Endothelial cell of umbilical vein (primary cell): ENCODE data around the gene FRMD6.

Experiments
- POLR2A ChIP-seq: IDR thresholded peaks from 2 replicates; pipeline ENCODE4 v1.6.1; 2012; ENCODE audit warnings: low read depth, mild to moderate bottlenecking, control low read depth, low read length
- POLR2AphosphoS5 ChIP-seq: IDR thresholded peaks from 2 replicates; pipeline ENCODE4 v1.6.1; 2012; ENCODE audit warnings: low read depth, mild to moderate bottlenecking, control low read depth, low read length, moderate library complexity; ENCODE audit not compliant: insufficient read depth
- TF ChIP-seq, protein P1 (sequence below), 2 donors: IDR thresholded peaks; 1 replicate in 1 of 2; 2 replicates in 1 of 2; pipeline ENCODE4 v1.5.1; 2011; ENCODE audit warnings: low read length in 2 of 2, mild to moderate bottlenecking in 2 of 2, moderate library complexity in 2 of 2, control low read depth in 1 of 2, inconsistent platforms in 1 of 2, low read depth in 1 of 2; ENCODE audit not compliant: insufficient read depth in 1 of 2; ENCODE audit errors: extremely low read depth in 1 of 2

DNA sequence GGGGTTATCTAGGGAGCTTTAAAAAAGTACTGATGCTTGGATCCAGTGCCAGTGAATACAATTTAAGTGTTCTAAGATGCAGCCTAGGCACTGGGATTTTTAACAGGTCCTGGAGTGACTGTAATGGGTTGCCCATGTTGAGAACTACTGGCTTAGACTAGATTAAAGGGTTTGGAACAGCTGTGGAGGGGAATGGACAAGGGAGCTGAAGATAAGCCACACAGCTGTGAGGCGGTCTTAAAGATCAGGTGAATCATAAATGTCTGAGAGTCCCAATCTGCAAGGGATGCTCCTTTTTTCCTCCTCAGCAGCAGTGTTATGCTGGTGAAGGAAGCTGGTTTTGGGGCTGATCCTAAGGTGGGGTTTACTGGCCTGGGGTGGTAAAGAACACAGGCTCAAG lies 35.5 kb upstream of the FRMD6 start:
- TF ChIP-seq, protein P1, sequence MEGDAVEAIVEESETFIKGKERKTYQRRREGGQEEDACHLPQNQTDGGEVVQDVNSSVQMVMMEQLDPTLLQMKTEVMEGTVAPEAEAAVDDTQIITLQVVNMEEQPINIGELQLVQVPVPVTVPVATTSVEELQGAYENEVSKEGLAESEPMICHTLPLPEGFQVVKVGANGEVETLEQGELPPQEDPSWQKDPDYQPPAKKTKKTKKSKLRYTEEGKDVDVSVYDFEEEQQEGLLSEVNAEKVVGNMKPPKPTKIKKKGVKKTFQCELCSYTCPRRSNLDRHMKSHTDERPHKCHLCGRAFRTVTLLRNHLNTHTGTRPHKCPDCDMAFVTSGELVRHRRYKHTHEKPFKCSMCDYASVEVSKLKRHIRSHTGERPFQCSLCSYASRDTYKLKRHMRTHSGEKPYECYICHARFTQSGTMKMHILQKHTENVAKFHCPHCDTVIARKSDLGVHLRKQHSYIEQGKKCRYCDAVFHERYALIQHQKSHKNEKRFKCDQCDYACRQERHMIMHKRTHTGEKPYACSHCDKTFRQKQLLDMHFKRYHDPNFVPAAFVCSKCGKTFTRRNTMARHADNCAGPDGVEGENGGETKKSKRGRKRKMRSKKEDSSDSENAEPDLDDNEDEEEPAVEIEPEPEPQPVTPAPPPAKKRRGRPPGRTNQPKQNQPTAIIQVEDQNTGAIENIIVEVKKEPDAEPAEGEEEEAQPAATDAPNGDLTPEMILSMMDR (IDR thresholded peaks at IDR 0.05; ENCODE audit: extremely low read depth in 1 of 2, insufficient read depth in 1 of 2, low read depth in 1 of 2, low read length in 2 of 2) = no peak
- TF ChIP-seq POLR2AphosphoS5 (no peak), POLR2A (no peak)
